ENCODE measurements around the gene PLXNA2.

PLXNA2 gene

DNA sequence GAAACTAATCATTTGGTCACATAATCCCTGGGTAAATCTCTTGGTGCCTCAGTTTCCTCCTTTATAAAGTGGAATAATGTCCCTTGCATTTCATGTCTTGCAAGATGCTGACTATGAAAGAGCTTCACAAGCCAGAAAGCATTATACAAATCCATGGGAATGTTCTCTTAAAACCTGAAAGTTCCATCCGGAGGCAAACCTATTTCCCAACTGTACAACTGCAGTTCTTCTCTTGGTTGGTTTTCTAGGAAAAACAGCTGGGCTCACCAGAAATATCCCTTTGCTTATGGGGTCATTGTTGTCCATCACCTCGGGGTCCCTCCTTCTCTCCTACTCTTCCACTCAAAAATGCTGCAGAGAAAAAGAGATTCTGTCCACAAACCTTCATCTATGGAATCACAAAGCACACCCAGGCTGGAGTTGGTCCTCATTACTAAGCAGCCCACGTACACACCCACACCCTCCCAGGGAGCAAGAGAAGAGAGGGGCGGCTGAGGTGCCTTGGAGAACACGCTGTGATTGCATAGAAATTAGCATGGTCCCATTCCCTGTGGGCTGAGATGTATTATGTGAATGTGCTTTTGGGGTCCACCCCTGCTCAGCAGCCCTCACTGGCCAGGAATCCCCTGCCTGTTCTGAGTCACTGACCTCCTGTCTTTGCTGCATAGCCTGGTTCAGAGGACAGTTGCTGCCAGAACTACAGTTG, 5.0 kb upstream of the PLXNA2 start:
- TF ChIP-seq, protein P1, sequence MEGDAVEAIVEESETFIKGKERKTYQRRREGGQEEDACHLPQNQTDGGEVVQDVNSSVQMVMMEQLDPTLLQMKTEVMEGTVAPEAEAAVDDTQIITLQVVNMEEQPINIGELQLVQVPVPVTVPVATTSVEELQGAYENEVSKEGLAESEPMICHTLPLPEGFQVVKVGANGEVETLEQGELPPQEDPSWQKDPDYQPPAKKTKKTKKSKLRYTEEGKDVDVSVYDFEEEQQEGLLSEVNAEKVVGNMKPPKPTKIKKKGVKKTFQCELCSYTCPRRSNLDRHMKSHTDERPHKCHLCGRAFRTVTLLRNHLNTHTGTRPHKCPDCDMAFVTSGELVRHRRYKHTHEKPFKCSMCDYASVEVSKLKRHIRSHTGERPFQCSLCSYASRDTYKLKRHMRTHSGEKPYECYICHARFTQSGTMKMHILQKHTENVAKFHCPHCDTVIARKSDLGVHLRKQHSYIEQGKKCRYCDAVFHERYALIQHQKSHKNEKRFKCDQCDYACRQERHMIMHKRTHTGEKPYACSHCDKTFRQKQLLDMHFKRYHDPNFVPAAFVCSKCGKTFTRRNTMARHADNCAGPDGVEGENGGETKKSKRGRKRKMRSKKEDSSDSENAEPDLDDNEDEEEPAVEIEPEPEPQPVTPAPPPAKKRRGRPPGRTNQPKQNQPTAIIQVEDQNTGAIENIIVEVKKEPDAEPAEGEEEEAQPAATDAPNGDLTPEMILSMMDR (IDR thresholded peaks at IDR 0.05; ENCODE audit: extremely low read depth, missing control alignments): no peak
- DNase-seq (ENCODE audit: low spot score): no peak

DNA sequence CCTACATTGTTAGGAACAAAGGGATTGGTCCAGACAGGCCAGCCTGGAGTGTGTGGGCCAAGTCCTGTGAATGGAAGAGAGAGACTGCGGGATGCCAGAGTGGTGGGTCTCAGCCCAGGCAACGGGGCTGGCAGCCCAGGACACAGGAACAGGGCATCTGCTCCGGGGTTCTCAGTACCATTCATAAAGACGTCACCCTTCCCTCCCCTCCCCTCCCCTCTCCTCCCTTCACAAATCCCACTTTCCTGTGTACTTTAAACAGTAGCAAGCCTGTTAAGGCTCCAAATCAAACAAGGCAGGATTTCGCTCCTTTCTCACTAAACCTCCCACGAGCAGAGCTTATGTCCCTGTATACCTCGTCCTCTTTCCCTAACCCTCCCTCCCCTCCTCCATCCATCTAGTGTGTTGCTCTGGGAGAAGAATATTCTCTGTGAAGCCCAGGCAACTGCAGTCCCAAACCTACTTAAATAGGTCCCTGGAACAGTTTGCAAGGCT, 4.2 kb upstream of the PLXNA2 start:
- TF ChIP-seq, protein P1 (IDR thresholded peaks at IDR 0.05; ENCODE audit: extremely low read depth, missing control alignments): no peak
- DNase-seq (ENCODE audit: low spot score): no peak

DNA sequence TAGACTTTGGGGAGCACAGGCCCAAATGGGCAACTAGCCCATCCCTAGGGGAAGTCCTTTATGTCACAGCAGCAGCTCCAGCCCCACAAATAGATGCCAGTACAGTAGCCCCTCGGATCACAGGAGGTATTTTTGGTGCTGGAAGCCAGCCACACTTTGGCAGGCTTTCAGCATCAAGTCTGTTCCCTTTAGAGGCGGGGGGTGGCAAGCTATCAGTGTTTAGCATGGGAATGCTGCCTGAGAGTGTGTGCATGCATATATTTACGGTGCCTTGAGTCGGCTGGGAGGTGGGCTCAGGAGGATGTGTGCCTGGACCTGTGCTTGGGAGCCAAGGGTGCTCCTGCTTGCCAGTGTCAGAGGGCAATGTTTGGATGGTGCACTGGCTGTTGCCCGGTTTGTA, 3.5 kb upstream of the PLXNA2 start:
- DNase-seq (ENCODE audit: low spot score): no peak
- TF ChIP-seq, protein P1 (IDR thresholded peaks at IDR 0.05; ENCODE audit: extremely low read depth, missing control alignments): no peak

DNA sequence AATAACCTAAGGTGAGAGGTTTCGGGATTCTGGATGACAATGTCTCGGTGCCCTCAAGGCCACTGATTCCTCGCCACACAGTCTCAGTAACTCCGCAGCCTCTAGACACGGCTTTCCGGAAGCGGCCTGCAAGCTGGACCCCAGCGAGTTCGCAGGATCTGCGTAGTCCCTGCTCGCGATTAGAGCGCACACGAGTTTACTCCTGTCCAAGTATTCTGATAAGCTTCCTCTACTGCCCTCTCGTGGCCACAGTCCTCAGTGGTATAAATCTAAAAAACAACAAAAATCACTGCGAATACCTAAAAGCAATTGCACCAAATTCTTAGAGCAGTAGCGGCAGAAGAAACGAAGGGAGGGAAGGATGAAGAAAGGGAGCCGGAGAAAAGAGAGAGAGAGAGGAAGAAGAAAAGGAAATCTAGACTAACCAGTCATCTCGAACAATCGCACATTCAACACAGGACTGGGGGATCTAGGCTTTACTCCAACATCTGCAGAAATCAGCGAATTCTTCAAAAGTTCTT, 1.1 kb upstream of the PLXNA2 start:
- peak; percentile 83 for DNase-seq (ENCODE audit: low spot score)
- TF ChIP-seq, protein P1 (IDR thresholded peaks at IDR 0.05; ENCODE audit: extremely low read depth, missing control alignments): peak; percentile 72

DNA sequence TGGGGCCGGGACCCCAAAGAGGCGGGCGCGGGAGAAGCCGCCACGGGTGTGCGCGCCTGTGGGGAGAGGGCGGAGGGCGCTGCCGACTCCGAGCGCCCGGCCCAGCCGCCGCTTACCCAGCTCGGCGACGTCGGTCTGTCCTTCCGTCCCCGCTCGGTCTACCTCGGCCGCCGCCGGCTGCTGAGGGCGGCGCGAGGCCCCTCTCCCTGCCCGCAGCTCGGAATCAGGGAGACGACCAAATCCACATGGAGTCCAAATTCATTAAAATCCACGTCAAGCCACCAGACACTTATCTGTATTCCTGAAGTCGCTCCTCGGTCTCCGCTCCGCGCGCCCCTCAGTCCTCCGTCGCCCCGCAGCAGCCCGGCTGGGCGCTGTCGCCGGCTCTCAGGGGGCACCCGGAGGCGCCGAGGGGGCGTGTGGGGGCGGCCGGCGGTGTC, 637 bp downstream of the PLXNA2 start:
- peak; percentile 51 for DNase-seq (ENCODE audit: low spot score)
- TF ChIP-seq, protein P1 (IDR thresholded peaks at IDR 0.05; ENCODE audit: extremely low read depth, missing control alignments): no peak

DNA sequence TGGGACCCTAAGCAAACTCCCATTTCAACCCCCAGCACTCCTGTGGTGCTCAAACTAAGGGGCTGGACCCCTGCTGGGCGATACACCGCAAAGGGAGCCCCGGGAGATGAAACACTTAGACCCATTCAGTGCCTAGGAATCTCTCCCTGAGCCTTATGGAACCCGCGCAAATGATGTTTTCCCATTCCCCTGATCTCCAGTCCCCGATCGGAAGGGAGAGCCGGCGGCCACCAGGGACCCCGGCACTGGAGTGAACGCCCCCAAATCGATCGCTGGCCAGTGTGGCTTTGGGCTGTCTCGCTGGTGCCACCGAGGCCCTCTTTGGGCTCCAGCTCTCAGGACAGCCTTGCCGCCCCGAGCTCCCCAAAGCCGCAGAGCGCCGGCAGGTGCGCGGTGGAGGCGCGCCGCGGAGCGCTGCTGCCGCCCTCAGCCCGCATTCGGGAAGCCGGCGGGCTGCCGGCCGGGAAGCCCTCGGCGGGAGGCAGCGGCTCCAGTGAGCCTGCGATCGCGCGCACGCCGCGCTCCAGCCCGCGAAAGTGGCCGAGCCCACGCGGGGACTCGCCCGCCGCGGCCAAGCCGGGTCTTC, 1.1 kb downstream of the PLXNA2 start:
- TF ChIP-seq, protein P1 (IDR thresholded peaks at IDR 0.05; ENCODE audit: extremely low read depth, missing control alignments): no peak
- no peak for DNase-seq (ENCODE audit: low spot score)

DNA sequence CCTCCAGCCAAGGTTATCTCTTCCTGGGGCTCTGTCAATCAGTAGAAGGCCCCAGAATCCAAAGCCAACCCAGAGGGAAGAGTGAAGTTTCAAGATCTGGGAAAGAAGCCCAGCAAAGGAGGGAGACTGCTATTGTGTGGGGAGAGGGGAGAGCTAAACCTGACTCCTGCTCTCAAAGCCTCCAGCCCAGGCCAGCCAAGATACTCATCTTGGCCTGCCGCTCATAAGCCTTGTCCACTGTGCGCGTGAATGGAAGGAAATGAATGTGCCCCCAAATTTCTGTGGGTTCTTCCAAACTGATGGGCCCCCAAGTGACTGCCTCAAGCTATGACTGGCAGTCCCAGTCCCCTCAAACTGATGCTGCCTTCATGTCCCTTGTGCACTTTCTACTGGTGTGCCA, 2.0 kb downstream of the PLXNA2 start:
- DNase-seq (ENCODE audit: low spot score): no peak
- TF ChIP-seq, protein P1 (IDR thresholded peaks at IDR 0.05; ENCODE audit: extremely low read depth, missing control alignments): no peak
